NCI-H69 (cell line): Measurements from ENCODE around the gene PEDS1.
"Not testable (repeated sequence)": the region's sequence is repeated elsewhere in the genome, so short reads cannot be mapped to it uniquely, and the experiment has no call there.

Experiments
- DNase-seq: peaks from one replicate; lab custom pipeline; 2025; lab: John Stamatoyannopoulos, UW

The PEDS1 gene

DNA sequence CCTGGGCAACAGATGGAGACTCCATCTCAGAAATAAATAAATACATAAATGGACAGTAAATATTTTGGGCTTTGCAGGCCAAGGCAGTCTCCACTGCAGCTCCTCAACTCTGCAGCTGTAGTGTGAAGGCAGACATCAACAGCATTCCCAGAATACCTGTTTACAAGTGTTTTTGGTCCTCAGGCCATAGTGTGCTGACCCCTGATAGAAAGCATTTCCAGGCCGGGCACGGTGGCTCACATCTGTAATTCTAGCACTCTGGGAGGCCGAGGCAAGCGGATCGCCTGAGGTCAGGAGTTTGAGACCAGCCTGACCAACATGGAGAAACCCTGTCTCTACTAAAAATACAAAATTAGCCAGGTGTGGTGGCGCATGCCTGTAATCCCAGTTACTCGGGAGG is 18.4 kb downstream of the PEDS1 start:
- not testable (repeated sequence) for DNase-seq

DNA sequence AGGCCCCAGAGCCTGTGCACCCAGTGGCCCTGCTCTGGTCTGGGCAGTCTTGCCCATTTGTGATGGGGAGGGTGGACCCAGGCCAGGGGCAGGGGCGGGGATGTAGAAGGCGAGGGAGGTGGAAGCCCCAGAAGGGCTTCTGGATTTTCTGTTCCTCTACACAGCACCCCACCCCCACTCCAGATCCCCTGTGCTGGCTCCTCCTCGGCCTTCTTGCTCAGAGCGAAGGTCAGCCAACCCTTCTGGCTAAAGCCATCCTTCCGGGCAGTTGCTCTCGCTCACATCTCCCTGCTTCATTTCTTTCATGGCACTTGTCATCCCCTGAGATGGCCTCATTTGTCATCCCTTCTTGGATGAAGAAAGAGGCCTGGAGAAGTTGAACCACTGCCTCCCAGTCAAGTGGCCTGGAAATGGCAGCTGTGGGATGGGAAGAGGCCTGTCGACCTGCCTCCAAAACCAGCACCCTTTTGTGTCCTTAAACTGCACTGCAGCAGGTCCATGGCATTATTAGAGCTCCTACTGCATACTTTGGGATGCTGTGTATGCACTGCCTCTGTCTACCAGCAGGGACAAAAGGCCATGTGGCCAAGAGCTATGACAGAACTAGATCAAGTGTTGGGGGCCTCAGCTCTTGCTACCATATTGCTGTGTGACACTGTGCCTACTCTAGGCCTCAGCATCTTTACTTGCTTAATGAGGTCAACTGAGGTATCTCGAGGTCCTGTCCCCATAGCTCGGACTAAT is 19.9 kb downstream of the PEDS1 start:
- no peak for DNase-seq

DNA sequence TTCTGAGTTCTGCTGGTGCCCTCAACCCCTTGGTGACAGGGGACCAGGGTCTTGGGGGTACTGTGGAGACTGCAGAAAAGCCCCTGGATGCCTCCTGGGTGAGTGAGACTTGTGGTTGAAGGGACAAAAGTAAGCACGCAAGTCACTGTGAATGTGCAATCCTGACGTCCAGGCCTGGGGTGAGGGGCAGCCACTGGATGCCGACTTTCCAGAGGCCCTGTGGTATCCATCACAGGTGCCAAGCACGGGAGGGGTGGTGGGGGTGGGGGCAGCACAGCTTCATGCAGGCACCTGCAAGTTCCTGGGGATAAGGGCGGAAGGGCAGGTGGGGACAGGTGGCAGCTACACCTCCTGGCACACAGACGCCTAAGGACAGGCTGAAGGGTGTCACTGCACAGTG is 20.5 kb downstream of the PEDS1 start:
- DNase-seq = no peak

DNA sequence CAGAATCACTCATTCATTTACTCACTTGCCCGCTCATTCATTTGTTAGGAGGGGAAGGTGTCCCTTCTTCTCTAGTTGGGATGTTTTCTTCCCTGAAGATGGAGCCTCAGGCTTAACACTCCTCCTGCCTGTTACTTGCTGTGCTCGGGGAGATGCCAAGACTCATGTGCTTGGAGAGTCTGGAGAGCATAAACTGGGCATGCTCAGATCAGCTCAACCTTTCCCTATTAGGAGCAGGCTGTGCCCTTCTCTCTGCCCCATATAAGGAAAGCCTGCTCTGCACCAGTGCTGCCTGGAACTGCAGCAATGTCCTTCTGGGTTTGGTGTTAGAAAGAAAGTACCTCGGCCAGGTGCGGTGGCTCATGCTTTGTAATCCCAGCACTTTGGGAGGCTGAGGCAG is 22.5 kb downstream of the PEDS1 start:
- no peak for DNase-seq

DNA sequence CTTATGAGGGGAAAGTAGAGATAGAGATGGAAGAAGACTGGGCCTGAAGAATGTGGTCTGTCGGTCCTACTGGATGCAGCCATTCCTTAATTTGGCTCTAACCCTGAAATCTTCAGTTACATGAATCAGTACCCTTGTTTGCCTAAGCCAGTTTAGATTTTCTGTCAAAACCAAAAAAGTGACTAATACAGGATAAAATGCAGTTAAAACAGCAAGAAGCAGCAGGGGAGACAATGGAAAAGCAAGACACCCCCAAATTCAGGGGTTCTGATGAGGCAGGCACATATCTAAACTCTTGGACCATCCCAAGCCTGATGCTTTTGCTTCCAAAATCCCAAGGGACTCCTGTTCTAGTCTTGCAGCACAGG is 23.2 kb downstream of the PEDS1 start:
- DNase-seq = no peak

DNA sequence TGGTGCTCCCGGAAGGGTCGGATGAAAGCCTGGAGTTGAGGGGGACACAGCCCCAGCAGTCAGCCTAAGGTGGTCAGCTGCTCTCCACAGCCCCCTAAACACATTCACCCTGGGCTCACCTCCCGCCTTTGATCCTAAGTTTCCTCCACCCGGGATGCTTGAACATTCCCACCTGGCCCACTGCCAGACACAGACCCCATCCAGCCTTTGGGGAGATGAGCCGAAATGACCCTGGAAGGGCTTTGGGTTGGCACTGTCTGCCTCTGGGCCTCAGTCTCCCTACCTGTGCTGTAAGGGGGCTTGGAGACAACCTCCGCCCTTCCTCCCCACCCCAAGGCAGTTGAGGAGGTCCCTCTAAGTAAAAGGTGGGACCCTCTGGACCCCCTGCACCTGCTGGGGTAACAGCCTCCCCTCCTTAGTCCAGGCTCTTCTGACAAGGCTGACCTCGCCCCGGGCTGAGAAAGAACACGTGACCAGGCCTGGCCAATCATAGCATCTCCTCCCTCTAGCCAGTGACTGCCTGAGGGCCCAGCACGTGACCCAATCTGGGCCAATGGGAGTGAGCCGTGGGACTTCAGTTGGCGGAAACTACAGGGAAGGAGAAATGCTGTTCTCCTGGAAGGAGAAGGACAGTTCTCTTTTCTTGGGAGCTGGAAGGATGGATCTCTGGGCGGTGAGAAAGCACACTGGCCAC is 23.7 kb downstream of the PEDS1 start:
- DNase-seq = no peak

DNA sequence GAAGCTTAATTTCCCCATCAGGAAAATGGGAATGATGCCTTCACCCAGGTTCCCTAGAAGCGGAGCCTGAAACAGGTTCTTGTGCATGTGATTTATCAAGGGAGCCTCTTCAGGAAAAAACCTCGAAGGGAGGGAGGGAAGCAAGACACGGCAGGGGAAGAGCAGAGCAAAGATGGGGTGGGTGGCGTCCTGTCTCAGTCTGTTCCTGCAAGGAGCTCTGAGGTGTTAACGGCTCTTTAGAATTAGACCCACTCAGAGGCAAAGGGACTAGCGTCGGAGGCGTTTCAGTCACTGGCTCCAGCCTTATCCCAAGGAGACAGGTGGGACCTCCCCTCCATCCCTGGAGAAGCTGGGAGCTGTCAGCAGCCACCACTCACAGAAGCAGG is 25.0 kb downstream of the PEDS1 start:
- no peak for DNase-seq

DNA sequence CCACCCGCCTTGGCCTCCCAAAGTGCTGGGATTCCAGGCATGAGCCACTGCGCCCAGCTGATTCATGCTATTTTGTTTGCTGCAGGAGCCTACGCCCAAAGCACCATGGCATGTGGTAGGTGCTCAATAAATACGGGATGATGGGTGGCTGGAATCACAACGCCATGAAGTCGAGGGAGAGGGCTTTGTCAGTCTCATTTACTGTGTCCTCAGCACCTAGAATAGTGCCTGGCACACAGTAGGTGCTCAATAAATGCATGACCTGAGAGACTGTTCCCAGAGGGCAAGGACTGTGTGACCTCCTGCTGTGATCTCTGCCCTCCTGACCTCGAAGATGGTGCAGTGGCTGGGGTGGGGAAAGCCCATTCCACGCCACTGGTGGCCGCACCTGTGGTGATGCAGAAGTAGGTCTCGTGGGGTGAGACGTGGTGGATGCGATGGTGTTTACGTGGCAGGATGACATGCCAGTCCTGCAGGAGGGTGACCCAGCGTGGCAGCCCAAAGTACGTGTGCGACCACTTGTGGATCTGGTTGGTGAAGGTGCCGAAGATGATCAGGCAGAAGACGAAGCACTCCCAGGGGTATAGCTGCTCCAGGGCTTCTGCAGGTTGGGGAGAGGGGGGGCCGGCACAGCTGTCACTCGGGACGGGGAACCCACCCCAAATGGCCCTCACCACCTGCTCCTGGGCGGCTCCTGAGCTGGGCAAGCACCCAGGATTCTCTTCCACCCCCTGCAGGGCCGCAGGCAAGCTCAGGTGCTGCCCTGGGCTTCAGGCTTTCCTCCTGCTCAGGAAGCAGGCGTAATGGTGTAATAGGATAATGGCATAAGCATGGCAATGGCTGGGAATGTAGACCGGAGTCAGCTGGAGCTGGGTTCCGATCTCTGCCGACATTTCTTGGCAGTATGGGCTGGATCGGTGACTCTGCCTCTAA is 25.7 kb downstream of the PEDS1 start:
- DNase-seq = peak; percentile 9

DNA sequence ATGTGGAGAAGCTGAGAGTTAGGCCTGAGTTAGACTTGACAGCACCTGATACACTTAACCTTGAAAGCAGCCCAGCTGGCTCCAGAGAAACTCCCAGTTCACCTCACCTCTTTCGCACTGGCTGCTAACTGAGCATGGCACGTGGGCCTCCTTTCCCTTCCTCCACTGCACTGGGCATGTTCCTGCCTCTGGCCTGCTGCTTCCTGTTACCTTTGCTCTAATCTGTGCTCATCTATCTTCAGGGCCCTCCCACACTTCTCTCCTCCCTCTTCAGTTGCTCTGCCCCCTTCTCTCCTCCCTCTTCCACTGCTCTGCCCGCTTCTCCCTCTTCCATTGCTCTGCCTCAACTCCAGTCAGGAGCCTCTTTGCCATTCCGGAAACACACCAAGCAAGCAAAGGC is 26.9 kb downstream of the PEDS1 start:
- DNase-seq = peak; percentile 7

DNA sequence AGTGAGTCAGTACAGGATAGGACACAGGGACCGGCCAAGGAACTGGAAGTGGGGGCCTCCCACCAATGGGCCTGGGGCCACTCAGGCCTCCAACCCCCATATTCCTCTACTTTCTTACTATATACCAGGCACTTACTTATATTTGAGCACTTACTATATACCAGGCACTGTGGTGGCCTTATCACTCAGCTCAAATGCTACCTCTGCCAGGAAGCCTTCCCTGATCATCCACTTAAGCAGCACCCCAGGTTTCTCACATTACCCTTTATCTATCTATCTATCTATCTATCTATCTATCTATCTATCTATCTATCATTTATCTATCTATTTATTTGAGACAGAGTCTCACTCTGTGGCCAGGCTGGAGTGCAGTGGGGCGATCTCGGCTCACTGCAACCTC is 28.2 kb downstream of the PEDS1 start:
- no peak for DNase-seq

DNA sequence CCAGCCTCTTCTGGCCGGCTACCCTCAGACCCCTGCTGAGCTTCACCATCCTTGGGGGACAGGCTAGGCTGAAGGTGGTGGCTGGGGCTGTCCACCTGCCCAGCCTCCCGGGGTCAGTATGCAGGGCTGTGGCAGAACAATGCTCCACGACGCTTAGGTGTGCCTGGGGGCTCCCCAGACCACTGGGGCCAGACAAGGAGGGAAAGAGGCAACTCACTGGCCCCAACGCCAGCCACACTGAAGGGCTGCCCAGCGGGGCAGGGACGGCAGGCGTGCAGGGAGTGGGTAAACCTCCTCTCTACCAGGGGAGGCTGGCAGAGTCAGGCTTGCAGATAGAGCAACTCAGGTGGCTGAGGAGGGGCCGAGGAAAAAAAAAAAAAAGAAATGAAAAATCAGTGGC is 29.0 kb downstream of the PEDS1 start:
- DNase-seq = no peak

DNA sequence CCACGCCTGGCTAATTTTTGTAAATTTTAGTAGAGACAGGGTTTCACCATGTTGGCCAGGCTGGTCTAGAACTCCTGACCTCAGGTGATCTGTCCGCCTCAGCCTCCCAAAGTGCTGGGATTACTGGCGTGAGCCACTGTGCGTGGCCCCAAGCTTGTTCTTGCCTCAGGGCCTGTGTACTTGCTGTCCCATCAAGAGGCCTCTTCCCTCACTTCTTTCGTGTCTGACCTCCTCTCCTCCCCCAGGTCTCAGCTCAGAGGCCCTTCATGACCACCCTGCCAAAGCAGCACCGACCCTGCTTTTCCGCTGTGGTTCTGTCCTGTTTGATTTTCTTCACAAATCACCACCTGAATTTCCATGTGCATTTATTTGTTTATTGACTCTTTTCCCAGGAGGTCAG is 30.1 kb downstream of the PEDS1 start:
- no peak for DNase-seq

DNA sequence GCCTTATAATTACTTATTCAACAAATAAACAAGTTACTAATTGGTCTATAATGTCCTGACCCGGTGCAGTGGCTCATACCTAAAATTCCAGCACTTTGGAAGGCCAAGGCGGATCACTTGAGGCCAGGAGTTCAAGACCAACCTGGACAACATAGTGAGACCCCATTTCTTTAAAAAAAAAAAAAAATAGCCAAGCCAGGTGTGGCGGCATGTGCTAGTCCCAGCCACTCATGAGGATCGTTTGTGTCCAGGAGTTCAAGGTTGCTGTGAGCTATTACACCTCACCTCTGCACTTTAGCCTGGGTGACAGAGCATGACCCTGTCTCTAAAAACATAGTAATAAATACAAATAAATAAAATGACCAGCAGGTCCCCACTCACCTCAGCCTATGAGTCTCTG is 30.8 kb downstream of the PEDS1 start:
- DNase-seq = no peak

DNA sequence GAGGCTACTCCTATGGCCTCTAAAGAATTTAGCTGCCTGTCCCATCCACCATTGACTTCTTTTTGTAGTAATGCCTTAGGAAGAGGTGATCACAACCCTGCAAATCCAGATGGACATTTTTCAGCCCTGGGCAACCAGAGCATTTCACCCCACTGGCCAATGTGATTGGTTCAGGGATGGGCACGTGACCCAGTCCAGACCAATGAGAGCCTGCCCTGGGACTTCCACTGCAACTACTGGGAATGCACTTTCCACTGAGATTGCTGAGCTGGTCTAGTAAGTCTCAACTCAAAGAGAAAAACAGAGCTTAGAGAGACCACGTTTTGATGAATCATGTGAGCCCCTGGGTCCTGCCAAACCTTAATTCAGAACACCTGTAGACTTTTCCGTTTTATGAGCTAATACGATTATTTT is 31.7 kb downstream of the PEDS1 start:
- peak; percentile 8 for DNase-seq

DNA sequence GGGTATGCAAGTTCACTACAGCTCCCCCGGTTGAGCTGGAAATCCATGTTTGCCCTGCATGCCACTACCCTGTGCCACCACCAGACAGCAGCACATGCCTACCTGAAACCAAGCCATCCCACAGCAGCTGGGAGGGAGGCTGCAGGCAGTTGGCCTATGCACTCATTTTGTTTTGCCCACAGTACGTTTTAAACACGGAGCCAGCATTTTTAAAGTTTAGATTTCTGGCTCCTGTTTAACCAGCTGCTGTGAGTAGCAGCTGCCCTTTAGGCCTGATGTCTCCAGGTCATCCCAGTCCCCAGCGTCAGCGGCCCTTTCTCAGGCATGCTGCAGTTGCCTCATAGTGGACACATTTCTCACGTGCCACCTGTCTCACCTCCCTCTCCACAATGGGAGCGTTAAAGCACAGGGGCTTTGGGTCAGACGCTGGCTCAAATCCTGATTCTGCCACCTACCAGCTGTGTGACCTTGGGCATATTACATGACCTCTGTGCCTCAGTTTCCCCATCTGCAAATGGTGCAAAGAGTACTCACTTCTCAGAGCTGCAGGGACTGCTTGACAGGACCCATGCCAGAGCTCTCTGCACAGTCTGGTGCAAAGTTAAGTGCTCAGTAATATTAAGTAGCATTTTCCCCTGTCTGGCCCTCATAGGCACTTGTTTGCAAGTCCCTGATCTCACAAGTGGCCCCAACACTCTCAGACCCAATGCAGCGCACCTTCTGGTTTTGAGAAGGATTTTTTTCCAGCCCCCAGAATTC is 32.4 kb downstream of the PEDS1 start:
- peak; percentile 66 for DNase-seq

DNA sequence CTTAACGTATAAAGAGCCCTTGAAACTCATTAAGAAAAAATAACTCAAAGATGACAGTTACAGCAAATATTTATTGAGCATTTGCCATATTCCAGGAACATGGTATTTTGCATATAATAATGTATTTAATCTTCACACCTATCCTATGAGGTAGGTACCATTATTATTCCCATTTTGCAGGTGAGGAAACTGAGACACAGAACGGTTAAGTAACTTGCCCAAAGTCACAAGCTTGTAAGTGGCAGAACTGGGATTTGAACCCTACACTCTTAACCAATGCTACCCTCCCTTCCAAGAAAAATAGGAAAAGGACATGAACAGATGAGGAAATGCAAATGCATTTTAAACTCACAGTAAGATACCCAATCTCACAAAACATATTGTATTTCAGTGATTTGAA is 35.3 kb downstream of the PEDS1 start:
- no peak for DNase-seq

DNA sequence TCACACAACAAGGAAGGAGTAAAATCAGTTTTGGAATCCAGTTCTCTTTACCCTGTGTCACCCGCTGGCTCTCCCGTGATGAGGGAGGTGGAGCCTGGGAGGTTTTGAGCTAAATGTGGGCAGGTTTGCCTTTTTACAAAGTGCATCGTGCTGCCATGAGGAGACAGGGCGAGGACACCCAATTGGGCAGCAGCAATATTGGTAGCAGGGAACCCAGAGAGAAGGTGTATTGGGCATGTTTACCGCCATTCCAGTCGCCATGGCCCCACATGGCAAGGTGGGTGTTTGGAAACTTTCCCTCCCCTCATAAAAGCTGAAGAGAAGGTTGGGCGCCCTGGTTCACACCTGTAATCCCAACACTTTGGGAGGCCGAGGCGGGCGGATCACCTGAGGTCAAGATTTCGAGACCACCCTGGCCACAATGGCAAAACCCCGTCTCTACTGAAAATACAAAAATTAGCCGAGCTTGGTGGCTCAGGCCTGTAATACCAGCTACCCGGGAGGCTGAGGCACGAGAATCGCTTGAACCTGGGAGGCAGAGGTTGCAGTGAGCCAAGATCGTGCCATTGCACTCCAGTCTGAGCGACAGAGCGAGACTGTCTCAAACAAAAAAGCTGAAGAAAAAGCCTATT is 37.0 kb downstream of the PEDS1 start:
- no peak for DNase-seq

DNA sequence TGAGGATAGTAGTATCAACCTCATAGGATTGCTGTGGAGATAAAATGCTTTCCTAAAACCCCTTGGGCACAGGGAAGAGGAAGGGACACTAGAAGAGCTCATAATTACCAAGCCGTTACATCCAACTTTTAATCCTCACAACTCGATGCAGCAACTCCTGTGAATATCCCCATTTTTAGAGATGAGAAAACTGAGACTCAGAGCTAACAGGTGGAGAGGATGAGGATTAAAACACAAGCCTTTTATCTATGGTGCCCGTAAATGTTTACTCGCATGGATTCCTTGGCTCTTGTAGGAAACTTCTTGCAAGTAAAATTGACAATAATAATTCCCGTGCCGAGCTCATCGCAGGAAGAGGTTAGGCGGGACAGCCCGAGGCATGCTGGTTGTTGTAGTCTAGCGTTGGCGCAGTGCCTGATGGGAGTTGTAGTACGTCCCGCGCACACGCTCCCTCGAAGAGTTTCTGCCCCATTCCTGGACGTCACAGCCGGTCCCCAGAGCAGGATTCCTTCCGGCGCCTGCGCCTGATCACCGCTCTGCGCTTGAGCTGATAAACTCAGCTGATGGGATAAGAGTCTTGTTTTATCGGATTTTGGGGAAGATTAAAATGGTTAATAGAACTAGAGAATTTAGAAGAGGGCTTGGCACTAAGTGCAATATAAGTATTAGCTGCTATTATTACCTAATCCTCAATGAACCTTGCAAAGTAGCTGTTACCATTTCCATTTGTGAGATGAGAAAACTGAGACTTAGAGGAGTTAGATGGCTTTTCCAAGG is 37.7 kb downstream of the PEDS1 start:
- DNase-seq = peak; percentile 93

DNA sequence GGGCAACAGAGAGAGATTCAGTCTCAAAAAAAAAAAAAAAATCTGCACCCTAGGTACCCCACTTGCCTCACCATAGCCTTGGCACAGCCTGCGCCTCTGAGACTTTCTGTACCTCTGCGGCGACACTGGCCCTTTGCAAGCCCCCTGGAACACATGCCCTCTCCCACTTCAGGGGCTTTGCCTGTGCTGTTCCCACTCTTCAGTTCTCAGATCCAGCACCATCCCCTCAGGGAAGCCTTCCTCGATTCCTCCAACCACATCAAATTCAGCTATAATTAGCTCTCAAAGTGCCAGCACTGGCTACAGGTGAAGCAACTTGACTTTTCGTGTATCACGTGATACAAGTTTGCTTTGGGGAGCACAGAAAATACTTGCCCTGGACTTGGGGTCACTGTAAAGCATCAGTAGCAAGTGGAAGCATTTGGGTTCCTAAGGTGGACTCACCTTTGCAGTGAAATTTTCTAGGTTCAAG is 38.4 kb downstream of the PEDS1 start:
- no peak for DNase-seq

DNA sequence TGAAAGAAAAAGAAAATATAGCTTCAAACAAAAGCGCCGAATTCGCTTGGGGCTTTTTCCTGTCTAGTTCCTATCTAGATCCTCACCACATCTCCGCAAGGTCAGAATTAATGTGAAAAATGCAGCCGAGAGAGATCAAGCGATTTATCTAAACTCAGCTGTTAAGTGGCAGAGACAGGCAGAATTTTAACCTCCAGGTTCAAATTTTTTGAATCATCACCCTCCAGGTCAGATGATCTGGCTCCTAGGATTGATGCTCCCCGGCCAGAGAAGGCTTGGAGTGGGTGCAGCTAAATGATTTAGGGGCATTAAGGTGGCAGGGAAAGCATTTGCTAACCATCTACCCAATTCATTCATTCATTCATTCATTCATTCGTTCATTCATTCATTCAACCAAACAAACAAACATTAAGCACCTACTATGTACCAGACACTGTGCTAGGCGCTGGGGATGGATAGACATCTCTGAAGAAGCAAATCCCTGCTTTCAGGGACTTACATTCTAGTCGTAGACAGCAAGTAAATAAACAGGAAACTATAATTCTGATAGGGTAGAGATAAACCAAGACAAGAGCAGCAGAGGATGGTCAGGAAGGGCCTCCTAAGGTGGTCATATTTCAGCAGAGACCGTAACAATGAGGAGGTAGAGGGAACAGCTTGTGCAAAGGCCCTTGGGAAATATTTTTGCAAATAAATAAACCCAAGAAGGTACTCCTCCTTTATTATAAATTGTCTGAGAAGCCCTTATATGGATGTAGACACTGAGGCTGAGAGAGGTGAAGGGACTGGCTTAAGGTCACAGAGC is 39.9 kb downstream of the PEDS1 start:
- DNase-seq = no peak
